Lower leg skin (tissue), 4 donors: ENCODE measurements around the gene SLC16A9. TPM values are rescaled to one million over a fixed set of nuclear protein-coding genes. Genes with fewer than 3 reads are reported as not detected.

ENCODE experiments used
- DNase-seq, 2 donors: peaks; one replicate each; pipeline ENCODE4 v3.0.0-alpha.2; 2019; ENCODE audit warnings: low spot score in 2 of 2
- H3K4me3 ChIP-seq: fragments of 200-600 bp; sonication (generic); 2 replicates; pipeline ENCODE4 v1.5.1; 2017; ENCODE audit warnings: mild to moderate bottlenecking, low read depth; ENCODE audit not compliant: poor library complexity, severe bottlenecking
- POLR2A ChIP-seq, 2 donors: fragments of 450-650 bp; IDR thresholded peaks; one replicate each; pipeline ENCODE4 v1.6.1; 2016 to 2017; ENCODE audit warnings: antibody characterized with exemption in 2 of 2, mild to moderate bottlenecking in 1 of 2, moderate library complexity in 1 of 2
- WGBS, 2 donors: methylation state at CpG; one replicate each; pipeline ENCODE4 v1.1.5; 2018; 5-methylcytosine and 5-hydroxymethylcytosine counted together
- intact Hi-C: fragments of 100-400 bp; cut with DNase I; formaldehyde crosslinking; loops from one replicate; pipeline ENCODE4 v1.15.0; 2023; ENCODE audit warnings: low total_unique reads
- total RNA-seq, 4 donors: library from RNA; depleted of rRNA; stranded (reverse); fragments of >200 nt; gene quantifications; one replicate each; pipeline ENCODE4 v1.1.0, GENCODE V29; 2016
- TF ChIP-seq, protein P1 (sequence below), 3 donors: fragments of 450-650 bp; IDR thresholded peaks; one replicate each; pipeline ENCODE4 v1.5.1; 2016; ENCODE audit warnings: antibody characterized with exemption in 3 of 3, mild to moderate bottlenecking in 3 of 3, moderate library complexity in 2 of 3

The SLC16A9 gene
- total RNA-seq, 4 donors from 2014 or later, result 0.04 to 0.29 (median 0.16) TPM

DNA sequence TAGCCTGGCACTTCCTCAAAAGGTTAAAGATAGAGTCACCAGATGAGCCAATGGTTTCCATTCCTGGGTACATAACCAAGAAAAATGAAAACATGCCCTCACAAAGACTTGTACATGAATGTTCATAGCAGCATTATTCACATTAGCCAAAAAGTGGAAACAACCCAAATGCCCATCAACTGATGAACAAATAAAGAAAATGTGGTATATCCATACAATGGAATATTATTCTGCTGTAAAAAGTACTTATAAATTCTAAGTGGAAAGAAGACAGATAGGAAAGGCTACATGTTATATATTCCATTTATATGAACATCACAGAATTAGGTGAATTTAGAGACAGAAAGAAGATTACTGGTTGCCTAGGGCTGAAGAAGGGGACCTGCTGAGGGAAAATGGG is 10.7 kb upstream of the SLC16A9 start:
- H3K4me3 ChIP-seq, result no peak overlapping the region
- intact Hi-C loops, result no loop called here
- no peak for DNase-seq
- TF ChIP-seq, protein P1, sequence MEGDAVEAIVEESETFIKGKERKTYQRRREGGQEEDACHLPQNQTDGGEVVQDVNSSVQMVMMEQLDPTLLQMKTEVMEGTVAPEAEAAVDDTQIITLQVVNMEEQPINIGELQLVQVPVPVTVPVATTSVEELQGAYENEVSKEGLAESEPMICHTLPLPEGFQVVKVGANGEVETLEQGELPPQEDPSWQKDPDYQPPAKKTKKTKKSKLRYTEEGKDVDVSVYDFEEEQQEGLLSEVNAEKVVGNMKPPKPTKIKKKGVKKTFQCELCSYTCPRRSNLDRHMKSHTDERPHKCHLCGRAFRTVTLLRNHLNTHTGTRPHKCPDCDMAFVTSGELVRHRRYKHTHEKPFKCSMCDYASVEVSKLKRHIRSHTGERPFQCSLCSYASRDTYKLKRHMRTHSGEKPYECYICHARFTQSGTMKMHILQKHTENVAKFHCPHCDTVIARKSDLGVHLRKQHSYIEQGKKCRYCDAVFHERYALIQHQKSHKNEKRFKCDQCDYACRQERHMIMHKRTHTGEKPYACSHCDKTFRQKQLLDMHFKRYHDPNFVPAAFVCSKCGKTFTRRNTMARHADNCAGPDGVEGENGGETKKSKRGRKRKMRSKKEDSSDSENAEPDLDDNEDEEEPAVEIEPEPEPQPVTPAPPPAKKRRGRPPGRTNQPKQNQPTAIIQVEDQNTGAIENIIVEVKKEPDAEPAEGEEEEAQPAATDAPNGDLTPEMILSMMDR (IDR thresholded peaks at IDR 0.05), result no peak
- no peak for TF ChIP-seq POLR2A (IDR thresholded peaks at IDR 0.05)

DNA sequence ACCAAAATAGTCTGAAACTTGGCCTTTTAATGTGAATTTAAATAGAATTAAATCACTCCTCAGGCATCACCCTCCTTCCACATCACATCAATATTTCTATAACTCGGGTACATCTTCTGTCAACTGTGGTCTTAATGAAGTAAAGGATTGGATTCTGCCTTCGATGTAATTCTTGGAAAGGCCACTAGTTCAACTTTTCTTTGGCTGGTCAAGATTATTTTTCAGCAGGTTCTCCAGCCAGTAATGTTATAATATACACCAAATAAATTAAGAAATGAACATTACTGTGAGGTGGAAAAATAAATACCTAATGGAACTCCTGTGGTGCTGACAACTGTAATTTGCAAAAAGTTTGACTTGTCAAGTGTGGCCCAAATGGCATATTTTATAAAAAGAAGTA is 9.7 kb upstream of the SLC16A9 start:
- H3K4me3 ChIP-seq, result no peak overlapping the region
- intact Hi-C loops, result no loop called here

DNA sequence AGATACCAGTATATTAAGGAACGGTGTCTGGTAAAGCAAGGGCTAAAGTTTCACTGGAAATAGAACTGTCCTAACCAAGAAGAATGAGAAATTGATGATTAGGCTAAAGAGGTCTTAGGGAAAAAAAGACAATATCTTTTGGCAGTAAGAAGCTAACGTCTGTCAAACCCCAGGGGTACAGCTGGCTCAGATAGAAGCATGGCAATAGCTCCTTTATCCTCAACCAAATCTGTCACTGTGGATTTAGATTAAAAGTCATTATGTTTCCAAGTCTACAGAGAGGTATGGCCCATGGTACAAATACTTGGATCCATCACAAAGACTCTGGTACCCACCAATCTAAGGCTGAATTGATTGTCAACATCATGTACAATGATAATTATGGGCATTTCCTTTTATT is 8.6 kb upstream of the SLC16A9 start:
- DNase-seq, result no peak
- WGBS, 2 donors, result 79 to 83% methylated on average over 2 of the region's 2 CpGs
- intact Hi-C loops, result no loop called here
- H3K4me3 ChIP-seq, result no peak overlapping the region
- no peak for TF ChIP-seq POLR2A (IDR thresholded peaks at IDR 0.05)
- TF ChIP-seq, protein P1 (IDR thresholded peaks at IDR 0.05), result no peak

More for the DNA sequence above, 9.7 kb upstream of the SLC16A9 start:
- WGBS, 2 donors, result 76 to 77% methylated on average over 2 of the region's 2 CpGs
- TF ChIP-seq, protein P1 (IDR thresholded peaks at IDR 0.05), result no peak
- no peak for TF ChIP-seq POLR2A (IDR thresholded peaks at IDR 0.05)
- DNase-seq, result no peak

DNA sequence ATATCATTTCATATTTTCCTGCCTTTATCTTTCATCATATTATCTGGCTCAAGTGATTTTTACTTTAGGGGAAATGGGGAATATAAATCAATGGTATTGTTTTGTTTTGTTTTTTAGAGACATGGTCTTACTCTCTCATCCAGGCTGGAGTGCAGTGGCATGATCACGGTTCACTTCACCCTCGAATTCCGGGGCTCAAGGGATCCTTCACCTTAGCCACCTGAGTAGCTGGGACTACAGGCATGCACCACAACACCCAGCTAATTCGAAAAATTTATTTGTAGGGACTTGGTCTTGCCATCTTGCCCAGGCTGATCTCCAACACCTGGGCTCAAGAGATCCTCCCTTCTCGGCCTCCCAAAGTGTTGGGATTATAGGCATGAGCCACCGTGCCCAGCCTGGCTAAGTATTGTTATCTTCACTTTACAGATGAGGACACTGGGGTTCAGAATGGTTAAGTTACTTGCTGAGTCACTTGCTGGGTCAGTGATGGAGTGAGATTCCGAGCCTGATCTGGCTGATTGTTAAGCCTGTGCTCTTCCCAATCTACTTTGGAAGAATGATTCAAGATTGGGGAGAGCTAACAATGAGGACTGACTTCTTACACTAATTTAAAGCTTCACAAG is 3.7 kb upstream of the SLC16A9 start:
- intact Hi-C loops, result no loop called here
- WGBS, 2 donors, result 80 to 95% methylated on average over 7 of the region's 7 CpGs
- no peak for DNase-seq
- no peak overlapping the region for H3K4me3 ChIP-seq
- TF ChIP-seq POLR2A (IDR thresholded peaks at IDR 0.05), result no peak
- TF ChIP-seq, protein P1 (IDR thresholded peaks at IDR 0.05), result no peak

DNA sequence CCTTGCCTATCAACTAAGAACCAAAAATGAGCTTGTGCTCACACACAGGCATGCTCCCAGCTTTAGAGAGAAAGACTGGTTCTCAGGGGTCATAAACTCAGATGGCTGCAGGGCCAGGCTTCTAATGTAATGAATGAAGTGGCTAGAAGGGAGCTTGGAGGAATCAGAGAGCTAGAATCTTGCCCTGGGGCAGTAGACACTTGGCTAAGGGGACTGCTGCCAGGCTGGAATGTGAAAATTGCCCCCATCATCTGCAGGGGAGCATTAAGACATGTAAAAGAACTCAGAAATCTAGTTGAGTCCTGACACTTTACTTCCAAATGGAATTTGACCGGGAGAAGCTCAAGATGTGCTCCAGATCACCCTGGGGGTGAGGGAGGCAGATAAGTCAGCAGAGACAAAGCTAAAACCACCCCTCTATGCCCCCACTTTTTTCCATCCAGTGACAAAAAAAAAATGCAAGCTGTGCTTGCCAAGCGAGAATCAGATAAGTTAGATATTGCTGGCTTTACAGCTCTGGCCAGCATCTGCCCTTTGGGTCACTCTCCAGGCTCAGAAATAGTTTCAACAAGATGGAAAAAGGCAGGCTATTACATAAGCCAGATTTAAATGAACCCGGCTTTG is 2.3 kb upstream of the SLC16A9 start:
- WGBS, 2 donors, result 65 to 67% methylated on average over 3 of the region's 3 CpGs
- intact Hi-C loops, result no loop called here

More for the DNA sequence above, 2.3 kb upstream of the SLC16A9 start:
- no peak overlapping the region for H3K4me3 ChIP-seq
- TF ChIP-seq, protein P1 (IDR thresholded peaks at IDR 0.05), result no peak
- TF ChIP-seq POLR2A (IDR thresholded peaks at IDR 0.05), result no peak
- no peak for DNase-seq
